Measurements from ENCODE around the gene CROCC. TPM values are rescaled to one million over a fixed set of nuclear protein-coding genes. Genes with fewer than 3 reads are reported as not detected.
"Not testable (repeated sequence)": the region's sequence is repeated elsewhere in the genome, so short reads cannot be mapped to it uniquely, and the experiment has no call there.

CROCC gene
- total RNA-seq, 1 donor from 2014 or later: 31.9 TPM

DNA sequence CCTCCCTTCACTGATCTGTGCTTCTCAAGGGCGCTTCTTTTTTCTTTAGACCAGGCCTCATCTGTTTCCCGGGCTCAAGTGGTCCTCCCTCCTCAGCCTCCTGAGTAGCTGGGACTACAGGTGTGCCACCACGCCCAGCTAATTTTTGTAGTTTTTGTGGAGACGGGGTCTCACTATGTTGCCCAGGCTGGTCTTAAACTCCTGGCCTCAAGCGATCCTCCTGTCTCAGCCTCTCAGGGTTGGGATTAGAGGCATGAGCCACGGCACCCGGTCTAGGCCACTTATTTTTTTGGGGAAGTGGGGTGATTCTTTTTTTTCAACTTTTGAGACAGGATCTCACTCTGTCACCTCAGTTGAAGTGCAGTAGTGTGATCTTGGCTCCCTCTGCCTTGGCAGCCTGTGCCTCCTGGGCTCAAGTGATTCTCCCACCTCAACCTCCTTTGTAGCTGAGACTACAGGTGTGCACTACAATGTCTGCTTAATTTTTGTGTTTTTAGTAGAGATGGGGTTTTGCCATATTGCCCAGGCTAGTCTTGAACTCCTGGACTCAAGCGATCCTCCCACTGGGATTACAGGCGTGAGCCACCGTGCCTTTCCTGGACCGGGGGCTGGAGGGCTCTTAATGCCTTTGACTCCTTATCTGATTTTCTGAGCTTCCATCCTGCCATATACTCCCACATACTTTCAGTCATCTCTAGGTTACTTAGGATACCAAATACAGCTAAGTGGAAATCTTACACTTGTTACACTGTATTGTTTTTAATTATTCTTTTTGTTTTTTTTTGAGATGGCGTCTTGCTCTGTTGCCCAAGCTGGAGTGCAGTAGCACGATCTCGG is 39.8 kb downstream of the CROCC start:
- no peak for DNase-seq (ENCODE audit: extremely low spot score in 2 of 2)
- H3K4me1 ChIP-seq: peaks cover 2% of the 10 kb centered on the region
- peak overlapping the region; percentile 21 for H3K27ac ChIP-seq
- no peaks in the 10 kb centered on the region for H3K9me3 ChIP-seq
- peaks cover 0 to 13% of the 10 kb centered on the region in 2 donors for H3K36me3 ChIP-seq
- H3K27me3 ChIP-seq: no peaks in the 10 kb centered on the region
- H3K4me3 ChIP-seq: peak overlapping the region; percentile 38 to 81
- TF ChIP-seq, protein P1, sequence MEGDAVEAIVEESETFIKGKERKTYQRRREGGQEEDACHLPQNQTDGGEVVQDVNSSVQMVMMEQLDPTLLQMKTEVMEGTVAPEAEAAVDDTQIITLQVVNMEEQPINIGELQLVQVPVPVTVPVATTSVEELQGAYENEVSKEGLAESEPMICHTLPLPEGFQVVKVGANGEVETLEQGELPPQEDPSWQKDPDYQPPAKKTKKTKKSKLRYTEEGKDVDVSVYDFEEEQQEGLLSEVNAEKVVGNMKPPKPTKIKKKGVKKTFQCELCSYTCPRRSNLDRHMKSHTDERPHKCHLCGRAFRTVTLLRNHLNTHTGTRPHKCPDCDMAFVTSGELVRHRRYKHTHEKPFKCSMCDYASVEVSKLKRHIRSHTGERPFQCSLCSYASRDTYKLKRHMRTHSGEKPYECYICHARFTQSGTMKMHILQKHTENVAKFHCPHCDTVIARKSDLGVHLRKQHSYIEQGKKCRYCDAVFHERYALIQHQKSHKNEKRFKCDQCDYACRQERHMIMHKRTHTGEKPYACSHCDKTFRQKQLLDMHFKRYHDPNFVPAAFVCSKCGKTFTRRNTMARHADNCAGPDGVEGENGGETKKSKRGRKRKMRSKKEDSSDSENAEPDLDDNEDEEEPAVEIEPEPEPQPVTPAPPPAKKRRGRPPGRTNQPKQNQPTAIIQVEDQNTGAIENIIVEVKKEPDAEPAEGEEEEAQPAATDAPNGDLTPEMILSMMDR (IDR thresholded peaks at IDR 0.05): no peak
- TF ChIP-seq POLR2A (IDR thresholded peaks at IDR 0.05) (no peak), POLR2AphosphoS5 (IDR thresholded peaks at IDR 0.05; ENCODE audit: insufficient read depth in 1 of 2, low read depth in 1 of 2) (no peak)
- intact Hi-C loops (cut with DNase I): no loop called here

DNA sequence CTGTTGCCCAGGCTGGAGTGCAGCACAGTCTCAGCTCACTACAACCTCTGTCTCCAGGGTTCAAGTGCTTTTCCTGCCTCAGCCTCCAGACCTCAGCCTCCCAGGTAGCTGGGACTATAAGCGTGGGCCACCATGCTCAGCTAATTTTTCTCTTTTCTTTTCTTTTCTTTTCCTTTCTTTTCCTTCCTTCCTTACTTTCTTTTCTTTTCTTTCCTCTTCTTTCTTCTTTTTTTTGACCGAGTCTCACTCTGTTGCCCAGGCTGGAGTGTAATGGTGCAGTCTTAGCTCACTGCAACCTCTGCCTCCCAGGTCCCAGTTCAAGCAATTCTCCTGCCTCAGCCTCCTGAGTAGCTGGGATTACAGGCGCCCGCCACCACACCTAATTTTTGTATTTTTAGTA is 42.4 kb downstream of the CROCC start:
- H3K9me3 ChIP-seq; DNase-seq (ENCODE audit: extremely low spot score in 2 of 2); H3K27me3 ChIP-seq; intact Hi-C loops (cut with DNase I); H3K4me3 ChIP-seq; H3K27ac ChIP-seq: not testable (repeated sequence)
- peaks cover 0 to 10% of the 10 kb centered on the region in 2 donors for H3K36me3 ChIP-seq
- peaks cover 16% of the 10 kb centered on the region for H3K4me1 ChIP-seq

DNA sequence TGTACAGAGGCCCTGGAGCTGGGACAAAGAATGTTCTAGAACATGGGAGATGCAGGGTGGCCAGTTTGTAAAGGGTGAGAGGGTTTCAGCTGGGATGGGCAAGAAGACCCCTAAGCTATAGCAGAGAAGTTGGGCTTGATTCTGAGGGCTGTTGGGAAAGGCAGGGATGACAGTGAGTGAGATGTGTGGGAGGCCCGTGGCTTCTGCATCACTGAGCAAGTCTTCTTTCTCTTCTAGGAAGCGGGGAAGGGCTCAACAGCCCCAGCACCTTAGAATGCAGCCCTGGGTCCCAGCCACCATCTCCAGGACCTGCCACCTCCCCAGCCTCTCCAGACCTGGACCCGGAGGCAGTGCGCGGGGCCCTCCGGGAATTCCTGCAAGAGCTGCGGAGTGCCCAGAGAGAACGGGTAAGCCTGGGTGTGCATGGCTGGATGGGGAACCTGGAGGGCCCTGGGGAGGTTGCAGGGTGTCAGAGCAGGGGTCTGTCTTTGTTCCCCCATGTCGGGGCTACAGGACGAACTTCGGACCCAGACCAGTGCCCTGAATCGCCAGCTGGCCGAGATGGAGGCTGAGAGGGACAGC is 43.8 kb downstream of the CROCC start:
- H3K27me3 ChIP-seq: no peaks in the 10 kb centered on the region
- H3K4me1 ChIP-seq: peaks cover 16% of the 10 kb centered on the region
- H3K27ac ChIP-seq: no peak overlapping the region
- peaks cover 0 to 10% of the 10 kb centered on the region in 2 donors for H3K36me3 ChIP-seq
- intact Hi-C loops (cut with DNase I): no loop called here
- H3K9me3 ChIP-seq: no peaks in the 10 kb centered on the region
- TF ChIP-seq POLR2A (IDR thresholded peaks at IDR 0.05): no peak
- TF ChIP-seq, protein P1 (IDR thresholded peaks at IDR 0.05): no peak
- no peak for TF ChIP-seq POLR2AphosphoS5 (IDR thresholded peaks at IDR 0.05; ENCODE audit: insufficient read depth in 1 of 2, low read depth in 1 of 2)
- no peak overlapping the region for H3K4me3 ChIP-seq
- DNase-seq (ENCODE audit: extremely low spot score in 2 of 2): no peak

DNA sequence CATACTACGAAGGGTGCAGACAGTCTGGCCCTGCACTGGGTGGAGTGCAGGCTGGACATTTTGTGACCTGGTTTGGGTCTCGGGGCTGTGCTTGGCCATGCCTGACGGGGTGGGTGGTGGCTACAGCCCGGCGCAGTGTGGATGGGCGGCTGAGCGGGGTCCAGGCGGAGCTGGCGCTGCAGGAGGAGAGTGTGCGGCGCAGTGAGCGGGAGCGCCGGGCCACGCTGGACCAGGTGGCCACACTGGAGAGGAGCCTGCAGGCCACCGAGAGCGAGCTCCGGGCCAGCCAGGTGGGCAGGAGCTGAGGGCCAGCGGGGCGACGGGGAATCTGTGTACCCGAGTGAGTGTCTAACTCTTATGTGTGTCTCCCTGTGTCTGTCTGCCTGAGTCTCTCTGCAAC is 44.6 kb downstream of the CROCC start:
- TF ChIP-seq POLR2AphosphoS5 (IDR thresholded peaks at IDR 0.05; ENCODE audit: insufficient read depth in 1 of 2, low read depth in 1 of 2) (no peak), POLR2A (IDR thresholded peaks at IDR 0.05) (no peak)
- TF ChIP-seq, protein P1 (IDR thresholded peaks at IDR 0.05): no peak
- Histone ChIP-seq H3K27ac (no peak overlapping the region), H3K4me3 (no peak overlapping the region), H3K36me3 (peaks cover 0 to 10% of the 10 kb centered on the region in 2 donors), H3K4me1 (peaks cover 17% of the 10 kb centered on the region), H3K9me3 (no peaks in the 10 kb centered on the region), H3K27me3 (no peaks in the 10 kb centered on the region)
- intact Hi-C loops (cut with DNase I): no loop called here
- no peak for DNase-seq (ENCODE audit: extremely low spot score in 2 of 2)

DNA sequence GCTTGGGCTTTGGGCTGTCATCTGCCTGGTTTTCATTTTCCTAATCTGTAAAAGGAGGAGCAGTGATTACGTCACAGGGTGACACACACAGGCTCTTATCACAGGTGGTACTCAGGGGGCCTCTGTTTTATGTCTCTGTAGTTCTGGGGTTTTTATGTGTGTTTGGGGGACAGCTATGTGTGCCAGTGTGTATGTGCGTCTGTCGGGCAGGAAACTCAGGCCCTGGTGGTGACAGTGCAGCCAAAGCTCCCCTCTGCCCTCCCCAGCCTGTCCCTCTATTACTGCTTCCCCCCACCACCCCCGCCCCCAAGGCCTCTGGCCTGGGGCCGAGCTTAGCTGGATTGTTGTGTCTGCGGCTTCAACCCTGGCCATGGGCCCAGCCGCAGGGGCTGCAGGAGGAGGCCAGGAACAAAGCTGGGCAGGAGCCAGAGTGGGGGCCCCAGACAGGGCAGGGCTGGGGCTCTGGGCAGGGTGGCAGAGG is 45.4 kb downstream of the CROCC start:
- no peak for DNase-seq (ENCODE audit: extremely low spot score in 2 of 2)
- H3K36me3 ChIP-seq: peaks cover 0 to 10% of the 10 kb centered on the region in 2 donors
- TF ChIP-seq POLR2A (IDR thresholded peaks at IDR 0.05) (no peak), POLR2AphosphoS5 (IDR thresholded peaks at IDR 0.05; ENCODE audit: insufficient read depth in 1 of 2, low read depth in 1 of 2) (no peak)
- TF ChIP-seq, protein P1 (IDR thresholded peaks at IDR 0.05): no peak

More for the DNA sequence above, 45.4 kb downstream of the CROCC start:
- Histone ChIP-seq H3K27me3 (no peaks in the 10 kb centered on the region), H3K9me3 (no peaks in the 10 kb centered on the region), H3K4me1 (peaks cover 26% of the 10 kb centered on the region), H3K4me3 (no peak overlapping the region), H3K27ac (no peak overlapping the region)
- intact Hi-C loops (cut with DNase I): no loop called here
